Psoas muscle (tissue), 8 donors: ENCODE results near the gene RAB40C. TPM values are rescaled to one million over a fixed set of nuclear protein-coding genes. Genes with fewer than 3 reads are reported as not detected.

Source experiments
- ATAC-seq, 4 donors: fragments of 200-7000 bp; cut with Tn5 transposase; one replicate each; pipeline ENCODE4 v1.9.1; 2020; ENCODE audit warnings: moderate library complexity in 3 of 4, mild to moderate bottlenecking in 2 of 4
- DNase-seq, 2 donors: peaks; one replicate each; pipeline ENCODE4 v3.0.0-alpha.2; 2020
- H3K27ac ChIP-seq: fragments of 200-600 bp; one replicate; pipeline ENCODE4 v1.8.0; 2022
- H3K27me3 ChIP-seq, 3 donors: fragments of 200-600 bp in 1 of 3; one replicate each; pipeline versions ENCODE4 v1.6.1 to v1.8.0; 2013 to 2022; ENCODE audit warnings: low read length in 2 of 3, mild to moderate bottlenecking in 2 of 3, moderate library complexity in 1 of 3; ENCODE audit not compliant: insufficient read depth in 3 of 3
- H3K36me3 ChIP-seq, 2 donors: fragments of 200-600 bp in 1 of 2; one replicate each; pipeline versions ENCODE4 v1.6.1 to v1.8.0; 2013 to 2022; ENCODE audit warnings: low read depth in 1 of 2, mild to moderate bottlenecking in 1 of 2, moderate library complexity in 1 of 2; ENCODE audit not compliant: insufficient read depth in 1 of 2
- H3K4me1 ChIP-seq: fragments of 200-600 bp; one replicate; pipeline ENCODE4 v1.8.0; 2022
- H3K4me3 ChIP-seq: fragments of 200-600 bp; one replicate; pipeline ENCODE4 v1.8.0; 2022; ENCODE audit warnings: mild to moderate bottlenecking
- H3K9me3 ChIP-seq: fragments of 200-600 bp; one replicate; pipeline ENCODE4 v1.8.0; 2022
- CTCF ChIP-seq: fragments of 200-600 bp; IDR thresholded peaks from one replicate; pipeline ENCODE4 v1.8.0; 2022; ENCODE audit warnings: antibody characterized with exemption
- WGBS, 3 donors: extraction: QIAGEN DNeasy Blood & Tissue Kit; methylation state at CpG; one replicate each; pipeline versions ENCODE4 v1.1.6 to v1.1.7; 2013; 5-methylcytosine and 5-hydroxymethylcytosine counted together
- intact Hi-C, 2 donors: fragments of 100-400 bp; cut with DNase I; formaldehyde crosslinking; loops; one replicate each; pipeline versions ENCODE4 v1.11.0 to v1.14.2; 2022
- polyA plus RNA-seq, 3 donors: library from polyadenylated mRNA; stranded (reverse); fragments of 200-250 nt; gene quantifications; one replicate each; pipeline ENCODE4 v1.2.3, GENCODE V29; 2013
- total RNA-seq, 4 donors: library from RNA; stranded (reverse); fragmentation: NEBNext Ultra II Directional in 2 of 4; extraction: Animal tissue kit (Norgen Biotek cat#: 25700) in 2 of 4; gene quantifications; one replicate each; pipeline versions ENCODE4 v1.2.1 to v1.2.4, GENCODE V29; 2021 to 2023
- donor health status: healthy with polysubstance abuse.
- donor health status: DM: no; HTN: no; CAD: no; lungs with moderate emphysema.
- donor health status: Bipolar disorder and iron deficiency.
- donor health status: healthy.
- donor health status: DM: yes; HTN: yes; CAD: no.
- donor health status: DM: no; HTN: no; CAD: no.
- donor health status: DM: no; HTN: no; CAD: no.
- donor health status: DM: yes; HTN: yes; CAD: no.

Gene RAB40C
- total and polyA plus RNA-seq, 7 donors: 12.3 to 20.2 (median 15.7) TPM

GRCh38 chr16:582218-582613, 7.7 kb upstream of the RAB40C start:
- TF ChIP-seq CTCF: no peak
- Histone ChIP-seq H3K4me3 (no peak overlapping the region), H3K4me1 (peaks cover 20% of the 10 kb centered on the region), H3K36me3 (peaks cover 0 to 5% of the 10 kb centered on the region in 2 donors), H3K27ac (no peak overlapping the region), H3K9me3 (no peaks in the 10 kb centered on the region), H3K27me3 (no peaks in the 10 kb centered on the region)
- ATAC-seq (no peak), DNase-seq (no peak)
- intact Hi-C loops: loop anchor here in 1 of 2 donors (2.0 kb wide), 1 partner anchor 79 kb away; no protein-coding TSS in a partner anchor
- 78 to 94% (median 91%) methylated on average over 17 to 18 of the region's 18 CpGs for WGBS, 3 donors

GRCh38 chr16:582614-583331, 7.1 kb upstream of the RAB40C start:
- Histone ChIP-seq H3K27me3 (no peaks in the 10 kb centered on the region), H3K4me3 (no peak overlapping the region), H3K27ac (no peak overlapping the region), H3K4me1 (peaks cover 26% of the 10 kb centered on the region), H3K36me3 (peaks cover 0 to 5% of the 10 kb centered on the region in 2 donors), H3K9me3 (no peaks in the 10 kb centered on the region)
- WGBS, 3 donors: 65 to 81% (median 75%) methylated on average over 20 to 21 of the region's 21 CpGs
- ATAC-seq (peak in 3 of 4 donors; percentile 9 to 24 (median 17)), DNase-seq (peak in 1 of 2 donors; percentile 74)
- TF ChIP-seq CTCF: no peak
- intact Hi-C loops: loop anchor here in 1 of 2 donors (2.0 kb wide), 1 partner anchor 78 kb away; no protein-coding TSS in a partner anchor

- Histone ChIP-seq H3K36me3 (peaks cover 0 to 5% of the 10 kb centered on the region in 2 donors), H3K4me3 (no peak overlapping the region), H3K27ac (no peak overlapping the region), H3K27me3 (no peaks in the 10 kb centered on the region), H3K4me1 (peaks cover 33% of the 10 kb centered on the region), H3K9me3 (no peaks in the 10 kb centered on the region)
- DNase-seq (no peak), ATAC-seq (no peak)
- intact Hi-C loops: loop anchor here in 1 of 2 donors (2.0 kb wide), 1 partner anchor 77 kb away; no protein-coding TSS in a partner anchor
- TF ChIP-seq CTCF: no peak
- WGBS, 3 donors: 59 to 71% (median 60%) methylated on average over 15 to 16 of the region's 16 CpGs
Observed at GRCh38 chr16:583470-583814, 6.4 kb upstream of the RAB40C start.

- intact Hi-C loops: loop anchor here in 1 of 2 donors (2.0 kb wide), 1 partner anchor 77 kb away; no protein-coding TSS in a partner anchor
- H3K27me3 ChIP-seq: no peaks in the 10 kb centered on the region
- H3K36me3 ChIP-seq: peaks cover 0 to 5% of the 10 kb centered on the region in 2 donors
- H3K9me3 ChIP-seq: no peaks in the 10 kb centered on the region
- H3K27ac ChIP-seq: no peak overlapping the region
- ATAC-seq (no peak), DNase-seq (no peak)
- no peak for TF ChIP-seq CTCF
- WGBS, 3 donors: 50 to 65% (median 58%) methylated on average over 34 to 38 of the region's 38 CpGs
- peaks cover 33% of the 10 kb centered on the region for H3K4me1 ChIP-seq
- H3K4me3 ChIP-seq: no peak overlapping the region
Observed at GRCh38 chr16:583815-584591, 5.9 kb upstream of the RAB40C start.
